ENCODE data around the gene OR10H4.
"Not testable (repeated sequence)": the region's sequence is repeated elsewhere in the genome, so short reads cannot be mapped to it uniquely, and the experiment has no call there.

DNA sequence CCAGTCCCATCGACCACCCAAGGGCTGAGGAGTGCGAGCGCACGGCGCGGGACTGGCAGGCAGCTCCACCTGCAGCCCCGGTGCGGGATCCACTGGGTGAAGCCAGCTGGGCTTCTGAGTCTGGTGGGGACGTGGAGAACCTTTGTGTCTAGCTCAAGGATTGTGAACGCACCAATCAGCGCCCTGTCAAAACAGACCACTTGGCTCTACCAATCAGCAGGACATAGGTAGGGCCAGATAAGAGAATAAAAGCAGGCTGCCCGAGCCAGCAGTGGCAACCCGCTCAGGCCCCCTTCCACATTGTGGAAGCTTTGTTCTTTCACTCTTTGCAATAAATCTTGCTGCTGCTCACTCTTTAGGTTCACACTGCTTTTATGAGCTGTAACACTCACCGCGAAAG, 48.8 kb upstream of the OR10H4 start:
- TF ChIP-seq, protein P1, sequence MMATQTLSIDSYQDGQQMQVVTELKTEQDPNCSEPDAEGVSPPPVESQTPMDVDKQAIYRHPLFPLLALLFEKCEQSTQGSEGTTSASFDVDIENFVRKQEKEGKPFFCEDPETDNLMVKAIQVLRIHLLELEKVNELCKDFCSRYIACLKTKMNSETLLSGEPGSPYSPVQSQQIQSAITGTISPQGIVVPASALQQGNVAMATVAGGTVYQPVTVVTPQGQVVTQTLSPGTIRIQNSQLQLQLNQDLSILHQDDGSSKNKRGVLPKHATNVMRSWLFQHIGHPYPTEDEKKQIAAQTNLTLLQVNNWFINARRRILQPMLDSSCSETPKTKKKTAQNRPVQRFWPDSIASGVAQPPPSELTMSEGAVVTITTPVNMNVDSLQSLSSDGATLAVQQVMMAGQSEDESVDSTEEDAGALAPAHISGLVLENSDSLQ (IDR thresholded peaks at IDR 0.05) = not testable (repeated sequence)
- TF ChIP-seq FOXK2 (IDR thresholded peaks at IDR 0.05); ZNF384 (IDR thresholded peaks at IDR 0.05); SUZ12 (IDR thresholded peaks at IDR 0.05); BHLHE40 (IDR thresholded peaks at IDR 0.05; ENCODE audit: borderline replicate concordance); FOXM1 (IDR thresholded peaks at IDR 0.05; ENCODE audit: borderline replicate concordance); ELF4 (IDR thresholded peaks at IDR 0.05); SP1 (IDR thresholded peaks at IDR 0.05); FOXA1 (IDR thresholded peaks at IDR 0.05); ARNT (IDR thresholded peaks at IDR 0.05); TARDBP (IDR thresholded peaks at IDR 0.05); NFRKB (IDR thresholded peaks at IDR 0.05); CTBP1 (IDR thresholded peaks at IDR 0.05; ENCODE audit: borderline replicate concordance); LEF1 (IDR thresholded peaks at IDR 0.05; ENCODE audit: borderline replicate concordance): not testable (repeated sequence)

Measured in HEK293T (cell line).